ENCODE results near the gene TUBB3.

DNA sequence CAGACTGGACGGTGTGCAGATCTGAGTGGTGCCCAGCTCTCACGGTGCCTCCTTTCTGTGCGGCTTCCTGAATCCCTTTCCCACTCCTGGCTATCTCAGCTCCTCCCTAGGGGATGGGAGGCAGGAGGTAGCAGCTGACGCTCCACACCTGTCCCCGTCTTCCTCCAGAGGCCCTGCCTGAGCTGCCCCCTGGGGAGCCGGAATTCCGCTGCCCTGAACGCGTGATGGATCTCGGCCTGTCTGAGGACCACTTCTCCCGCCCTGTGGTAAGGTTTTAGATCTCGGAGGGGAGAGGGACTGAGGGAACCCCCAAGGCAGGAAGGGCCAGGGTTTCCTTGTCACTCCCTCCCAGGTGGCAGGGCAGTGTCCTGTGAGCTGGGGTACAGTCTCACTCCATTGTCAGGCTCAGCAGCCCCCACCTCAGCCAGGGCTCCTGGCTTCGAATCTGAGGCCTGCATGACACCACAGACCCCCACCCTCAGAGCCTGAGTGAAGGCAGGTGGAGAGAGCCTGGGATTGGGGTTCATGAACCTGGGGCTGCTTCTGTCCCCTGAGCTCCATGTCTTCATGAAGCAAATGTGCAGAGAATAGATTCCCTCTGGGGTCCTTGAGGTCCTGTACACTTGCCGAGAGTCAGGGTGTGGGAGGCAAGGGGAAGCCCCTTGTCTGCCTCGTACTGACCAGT lies 32.0 kb downstream of the TUBB3 start:
- TF ChIP-seq, protein P1, sequence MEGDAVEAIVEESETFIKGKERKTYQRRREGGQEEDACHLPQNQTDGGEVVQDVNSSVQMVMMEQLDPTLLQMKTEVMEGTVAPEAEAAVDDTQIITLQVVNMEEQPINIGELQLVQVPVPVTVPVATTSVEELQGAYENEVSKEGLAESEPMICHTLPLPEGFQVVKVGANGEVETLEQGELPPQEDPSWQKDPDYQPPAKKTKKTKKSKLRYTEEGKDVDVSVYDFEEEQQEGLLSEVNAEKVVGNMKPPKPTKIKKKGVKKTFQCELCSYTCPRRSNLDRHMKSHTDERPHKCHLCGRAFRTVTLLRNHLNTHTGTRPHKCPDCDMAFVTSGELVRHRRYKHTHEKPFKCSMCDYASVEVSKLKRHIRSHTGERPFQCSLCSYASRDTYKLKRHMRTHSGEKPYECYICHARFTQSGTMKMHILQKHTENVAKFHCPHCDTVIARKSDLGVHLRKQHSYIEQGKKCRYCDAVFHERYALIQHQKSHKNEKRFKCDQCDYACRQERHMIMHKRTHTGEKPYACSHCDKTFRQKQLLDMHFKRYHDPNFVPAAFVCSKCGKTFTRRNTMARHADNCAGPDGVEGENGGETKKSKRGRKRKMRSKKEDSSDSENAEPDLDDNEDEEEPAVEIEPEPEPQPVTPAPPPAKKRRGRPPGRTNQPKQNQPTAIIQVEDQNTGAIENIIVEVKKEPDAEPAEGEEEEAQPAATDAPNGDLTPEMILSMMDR (IDR thresholded peaks at IDR 0.05), result no peak
- TF ChIP-seq POLR2A (IDR thresholded peaks at IDR 0.05), result no peak
